HepG2 (cell line): ENCODE measurements around the gene DNAJC21. TPM values are rescaled to one million over a fixed set of nuclear protein-coding genes. Genes with fewer than 3 reads are reported as not detected.

Experiments
- ATAC-seq: fragments of 200-7000 bp; cut with Tn5 transposase; 3 replicates; pipeline ENCODE4 v1.9.1; 2020; ENCODE audit warnings: mild to moderate bottlenecking, moderate library complexity
- BruUV-seq: library from RNA; stranded (reverse); fragments of 400-500 nt; replicated peaks from 2 replicates; lab custom pipeline; 2021; lab: Mats Ljungman, UMichigan
- CTCF ChIA-PET: fragments of 300-600 bp; formaldehyde crosslinking; extraction: SDS; loops from one replicate; lab custom pipeline; 2021; ENCODE audit warnings: low total read pairs, inconsistent platforms, low intra/inter-chr PET ratio; lab: Yijun Ruan, JAX
- POLR2A ChIA-PET: fragments of 350-600 bp; sonication (Branson Sonifier 250); formaldehyde crosslinking; loops from one replicate; lab custom pipeline; 2020; ENCODE audit warnings: antibody characterized with exemption, inconsistent platforms; lab: Yijun Ruan, JAX
- DNase-seq: peaks from one replicate; pipeline ENCODE4 v3.0.0-alpha.2; 2015; ENCODE audit warnings: low spot score
- FAIRE-seq: peaks from 3 replicates; lab custom pipeline; 2011; peaks lifted over from hg19 to GRCh38; lab: Jason Lieb, UNC
- H2AFZ ChIP-seq: one replicate; pipeline ENCODE4 v1.6.1; 2011; ENCODE audit warnings: low read length, inconsistent platforms
- H3K27ac ChIP-seq: fragments of 300-600 bp; 3 replicates; pipeline ENCODE4 v1.8.0; 2011; ENCODE audit warnings: mixed run types, mild to moderate bottlenecking, mixed read lengths, low read length, inconsistent platforms; ENCODE audit not compliant: insufficient read depth; ENCODE audit errors: extremely low read length
- H3K27me3 ChIP-seq, 2 experiments: fragments of 200-600 bp in 1 of 2; 2 replicates in 1 of 2; 3 replicates in 1 of 2; pipeline versions ENCODE4 v1.6.0 to v1.8.0; 2011; ENCODE audit warnings: low read length in 2 of 2, mild to moderate bottlenecking in 2 of 2, moderate library complexity in 2 of 2, inconsistent platforms in 1 of 2; ENCODE audit not compliant: insufficient read depth in 2 of 2, control insufficient read depth in 1 of 2
- H3K36me3 ChIP-seq, 2 experiments: fragments of 200-600 bp in 1 of 2; replicated peaks in 1 of 2; 2 replicates in 1 of 2; 3 replicates in 1 of 2; pipeline versions ENCODE4 v1.5.1 to v1.8.0; 2011; ENCODE audit warnings: low read length in 2 of 2, inconsistent platforms in 1 of 2; ENCODE audit not compliant: insufficient read depth in 2 of 2, control insufficient read depth in 1 of 2
- H3K4me1 ChIP-seq: 2 replicates; pipeline ENCODE4 v1.5.1; 2012; ENCODE audit warnings: low read length, inconsistent platforms; ENCODE audit not compliant: insufficient read depth
- H3K4me2 ChIP-seq: 2 replicates; pipeline ENCODE4 v1.6.0; 2011; ENCODE audit warnings: low read depth, low read length, inconsistent platforms
- H3K4me3 ChIP-seq, 3 experiments: fragments of 200-600 bp in 1 of 3; sonication (generic), shearing (Covaris generic) in 1 of 3; replicated peaks in 1 of 3; 2 replicates each; pipeline ENCODE4 v1.5.1; 2011 to 2016; ENCODE audit warnings: low read length in 3 of 3, inconsistent platforms in 2 of 3, low read depth in 2 of 3, mild to moderate bottlenecking in 2 of 3, control low read depth in 1 of 3, mixed read lengths in 1 of 3; ENCODE audit not compliant: insufficient read depth in 1 of 3
- H3K79me2 ChIP-seq: one replicate; pipeline ENCODE4 v1.6.1; 2011; ENCODE audit warnings: low read length, inconsistent platforms; ENCODE audit not compliant: insufficient read depth
- H3K9ac ChIP-seq: 2 replicates; pipeline ENCODE4 v1.6.0; 2011; ENCODE audit warnings: mild to moderate bottlenecking, low read depth, low read length, inconsistent platforms; ENCODE audit not compliant: insufficient read depth
- H3K9me3 ChIP-seq: 2 replicates; pipeline ENCODE4 v1.5.1; 2012; ENCODE audit warnings: mild to moderate bottlenecking, low read length
- H4K20me1 ChIP-seq: 2 replicates; pipeline ENCODE4 v1.6.0; 2011; ENCODE audit warnings: inconsistent platforms, mild to moderate bottlenecking, low read length, moderate library complexity; ENCODE audit not compliant: insufficient read depth
- ARHGAP35 ChIP-seq: sonication (generic); formaldehyde crosslinking; IDR thresholded peaks from 2 replicates; pipeline ENCODE4 v1.9.0; 2022; ENCODE audit warnings: mild to moderate bottlenecking, inconsistent platforms, moderate library complexity, missing genetic modification reagents, borderline replicate concordance
- FOXA3 ChIP-seq: IDR thresholded peaks from 2 replicates; pipeline ENCODE4 v1.6.1; 2016; ENCODE audit warnings: missing genetic modification reagents, missing compliant biosample characterization
- KDM5B ChIP-seq: sonication (generic); formaldehyde crosslinking; IDR thresholded peaks from 2 replicates; pipeline ENCODE4 v1.4.0; 2020; ENCODE audit warnings: missing genetic modification reagents, mild to moderate bottlenecking, borderline replicate concordance
- MED13 ChIP-seq: sonication (generic); formaldehyde crosslinking; IDR thresholded peaks from 2 replicates; pipeline ENCODE4 v1.5.0; 2020; ENCODE audit warnings: missing genetic modification reagents
- NFE2 ChIP-seq: sonication (generic); formaldehyde crosslinking; IDR thresholded peaks from 2 replicates; pipeline ENCODE4 v1.4.0; 2020; ENCODE audit warnings: missing genetic modification reagents
- NFKB2 ChIP-seq: sonication (generic); formaldehyde crosslinking; IDR thresholded peaks from 2 replicates; pipeline ENCODE4 v1.4.0; 2020; ENCODE audit warnings: missing genetic modification reagents, borderline replicate concordance
- PPARG ChIP-seq: conservative IDR thresholded peaks from 2 replicates; pipeline ENCODE4 v1.6.1; 2016; ENCODE audit warnings: missing biosample characterization, missing genetic modification reagents
- ZBTB38 ChIP-seq: sonication (generic); formaldehyde crosslinking; IDR thresholded peaks from 2 replicates; pipeline ENCODE4 v1.5.1; 2020; ENCODE audit warnings: mild to moderate bottlenecking, missing genetic modification reagents
- ZNF230 ChIP-seq: sonication (generic); formaldehyde crosslinking; IDR thresholded peaks from 2 replicates; pipeline ENCODE4 v1.4.0; 2020; ENCODE audit warnings: mild to moderate bottlenecking, missing genetic modification reagents
- ZNF256 ChIP-seq: sonication (generic); formaldehyde crosslinking; conservative IDR thresholded peaks from 2 replicates; pipeline ENCODE4 v1.4.0; 2020; ENCODE audit warnings: missing genetic modification reagents
- ZNF562 ChIP-seq: sonication (generic); formaldehyde crosslinking; IDR thresholded peaks from 2 replicates; pipeline ENCODE4 v1.8.0; 2022; ENCODE audit warnings: missing genetic modification reagents, borderline replicate concordance
- WGBS: methylation state at CpG from one replicate; pipeline ENCODE4 v1.1.6; 2017; ENCODE audit warnings: low lambda C conversion rate; 5-methylcytosine and 5-hydroxymethylcytosine counted together
- in situ Hi-C: cut with HindIII; loops from 2 replicates; pipeline ENCODE4 v1.10.0; 2017; ENCODE audit warnings: low pct_unique_long_range_greater_than_20kb; ENCODE audit not compliant: extremely low pct_ligation_motif_present
- intact Hi-C: fragments of 100-400 bp; cut with micrococcal nuclease; formaldehyde crosslinking; loops from one replicate; pipeline ENCODE4 v1.10.0; 2022; ENCODE audit not compliant: unreplicated experiment
- polyA plus RNA-seq, 8 experiments: library from polyadenylated mRNA; depleted of rRNA in 3 of 8; stranded (reverse) in 7 of 8; unstranded in 1 of 8; fragments of >200 nt; fragmentation: Illumina TruSeq in 4 of 8; extraction: Trizol in 4 of 8; gene quantifications; 2 replicates each; pipeline versions ENCODE4 v1.2.1 to v1.2.3, GENCODE V29; 2011 to 2016; ENCODE audit warnings: low read depth in 4 of 8, missing spikeins in 1 of 8, mixed read lengths in 1 of 8; ENCODE audit not compliant: insufficient read depth in 1 of 8
- total RNA-seq, 5 experiments: library from RNA; depleted of rRNA; stranded (reverse); fragments of >200 nt; fragmentation: Illumina TruSeq; extraction: Trizol; gene quantifications; 2 replicates each; pipeline ENCODE4 v1.2.3, GENCODE V29; 2016; ENCODE audit warnings: low read depth in 1 of 5

The DNAJC21 gene
- total and polyA plus RNA-seq, 2 of the 13 experiments (the other 11 are each of a cell fraction or from before 2014, with no cell fraction given) = 10.9 to 41.6 TPM

GRCh38 chr5:35004200-35004599, 74.8 kb downstream of the DNAJC21 start:
- Histone ChIP-seq H3K9ac (no peak overlapping the region), H4K20me1 (no peaks in the 10 kb centered on the region), H3K36me3 (no peaks in the 10 kb centered on the region), H3K79me2 (no peaks in the 10 kb centered on the region), H3K9me3 (no peaks in the 10 kb centered on the region), H3K4me2 (no peak overlapping the region), H3K27ac (no peak overlapping the region), H3K27me3 (no peaks in the 10 kb centered on the region), H2AFZ (no peak overlapping the region), H3K4me3 (no peak overlapping the region), H3K4me1 (no peaks in the 10 kb centered on the region)
- FAIRE-seq = no peak
- ChIA-PET POLR2A (no interaction called here), CTCF (interaction anchor here (3.0 kb wide), 1 partner anchor 47 kb away, joined by 24 read pairs; no protein-coding TSS in a partner anchor)
- TF ChIP-seq ZBTB38 (CRISPR knock-in tag) = no peak
- no peak for TF ChIP-seq MED13 (CRISPR knock-in tag)
- no peak for TF ChIP-seq ZNF256 (CRISPR knock-in tag)
- TF ChIP-seq NFE2 (CRISPR knock-in tag) = no peak
- no peak for TF ChIP-seq ZNF562 (CRISPR knock-in tag)
- TF ChIP-seq ZNF230 (CRISPR knock-in tag) = no peak
- no peak for TF ChIP-seq FOXA3 (CRISPR knock-in tag)
- no peak for TF ChIP-seq ARHGAP35 (CRISPR knock-in tag)
- no peak for TF ChIP-seq NFKB2 (CRISPR knock-in tag)
- no peak for TF ChIP-seq KDM5B (CRISPR knock-in tag)
- TF ChIP-seq PPARG (CRISPR knock-in tag) = no peak
- no TSS peak for BruUV-seq
- intact Hi-C loops (loop anchor here (5.0 kb wide), 1 partner anchor 532 kb away; no protein-coding TSS in a partner anchor), in situ Hi-C loops (loop anchor here (10.0 kb wide), 1 partner anchor 519 kb away; no protein-coding TSS in a partner anchor)
- ATAC-seq = no peak
- no peak for DNase-seq
- 54% methylated on average over 5 of the region's 5 CpGs for WGBS
